ENCODE results near the gene POLG. TPM values are rescaled to one million over a fixed set of nuclear protein-coding genes. Genes with fewer than 3 reads are reported as not detected.

Gene POLG
- total and polyA plus RNA-seq, 8 donors = 22.7 to 172 (median 54.7) TPM

DNA sequence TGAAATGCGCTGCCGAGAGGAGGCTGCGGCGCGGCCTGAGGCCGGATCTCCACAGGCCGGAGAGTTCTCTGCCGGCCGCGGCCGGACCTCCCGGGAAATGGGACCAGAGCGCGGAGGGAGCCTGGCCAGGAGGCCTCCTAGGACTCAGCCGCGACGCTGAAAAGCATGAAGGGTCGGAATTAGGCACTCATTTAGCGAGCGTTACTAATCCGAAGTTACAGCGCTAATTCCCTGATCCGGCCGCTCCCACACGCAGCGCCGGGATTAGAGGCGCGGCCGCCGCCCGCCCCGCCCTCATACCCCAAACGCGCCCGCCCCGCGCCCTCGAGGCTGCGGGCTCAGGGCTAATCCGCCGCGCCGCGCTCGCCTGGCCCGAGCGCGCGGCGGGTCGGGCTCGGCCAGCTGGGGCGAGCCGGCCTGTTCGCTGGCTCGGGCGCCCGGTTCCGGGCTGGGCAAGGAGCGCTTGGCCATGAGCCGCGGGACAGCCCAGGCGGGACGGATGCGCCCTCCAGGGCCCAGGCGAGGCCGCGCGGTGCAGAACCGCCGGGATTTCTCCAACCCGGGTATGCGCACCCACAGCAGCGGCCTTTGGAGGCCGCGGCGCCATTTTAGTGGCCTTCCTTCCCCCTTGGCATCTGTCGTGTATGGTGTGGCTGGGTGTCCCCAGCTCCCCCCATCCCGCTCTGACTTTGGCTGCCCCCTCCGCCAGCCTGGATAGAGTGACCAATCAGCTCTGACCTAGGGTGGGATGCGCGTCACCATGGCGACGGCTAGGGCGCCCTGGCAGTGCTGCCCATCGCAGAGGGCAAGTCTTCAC, 36.8 kb upstream of the POLG start:
- intact Hi-C loops (cut with DNase I; ENCODE audit: low total_unique reads) = no loop called here
- Histone ChIP-seq H3K9me3 (no peaks in the 10 kb centered on the region), H3K27ac (no peak overlapping the region), H3K4me1 (peaks cover 19 to 36% (median 23%) of the 10 kb centered on the region in 4 donors), H3K4me3 (peak overlapping the region; percentile 16 to 43 (median 32)), H3K36me3 (no peaks in the 10 kb centered on the region), H3K27me3 (peaks cover 47 to 100% (median 92%) of the 10 kb centered on the region in 3 donors)
- no peak for DNase-seq
- TF ChIP-seq POLR2AphosphoS5 (IDR thresholded peaks at IDR 0.05) = no peak
- 1 to 4% (median 3%) methylated on average over 49 to 87 of the region's 87 CpGs for WGBS, 5 donors

- Histone ChIP-seq H3K27ac (no peak overlapping the region), H3K4me3 (peak overlapping the region; percentile 16 to 43 (median 32)), H3K9me3 (no peaks in the 10 kb centered on the region), H3K4me1 (peaks cover 19 to 36% (median 23%) of the 10 kb centered on the region in 4 donors), H3K27me3 (peaks cover 53 to 100% (median 95%) of the 10 kb centered on the region in 3 donors), H3K36me3 (no peaks in the 10 kb centered on the region)
- intact Hi-C loops (cut with DNase I; ENCODE audit: low total_unique reads) = no loop called here
- 2 to 6% (median 3%) methylated on average over 11 of the region's 11 CpGs for WGBS, 5 donors
- no peak for DNase-seq
- TF ChIP-seq EP300 (IDR thresholded peaks at IDR 0.05) (no peak), POLR2AphosphoS5 (IDR thresholded peaks at IDR 0.05) (no peak), POLR2A (IDR thresholded peaks at IDR 0.05) (no peak)
- TF ChIP-seq, protein P1, sequence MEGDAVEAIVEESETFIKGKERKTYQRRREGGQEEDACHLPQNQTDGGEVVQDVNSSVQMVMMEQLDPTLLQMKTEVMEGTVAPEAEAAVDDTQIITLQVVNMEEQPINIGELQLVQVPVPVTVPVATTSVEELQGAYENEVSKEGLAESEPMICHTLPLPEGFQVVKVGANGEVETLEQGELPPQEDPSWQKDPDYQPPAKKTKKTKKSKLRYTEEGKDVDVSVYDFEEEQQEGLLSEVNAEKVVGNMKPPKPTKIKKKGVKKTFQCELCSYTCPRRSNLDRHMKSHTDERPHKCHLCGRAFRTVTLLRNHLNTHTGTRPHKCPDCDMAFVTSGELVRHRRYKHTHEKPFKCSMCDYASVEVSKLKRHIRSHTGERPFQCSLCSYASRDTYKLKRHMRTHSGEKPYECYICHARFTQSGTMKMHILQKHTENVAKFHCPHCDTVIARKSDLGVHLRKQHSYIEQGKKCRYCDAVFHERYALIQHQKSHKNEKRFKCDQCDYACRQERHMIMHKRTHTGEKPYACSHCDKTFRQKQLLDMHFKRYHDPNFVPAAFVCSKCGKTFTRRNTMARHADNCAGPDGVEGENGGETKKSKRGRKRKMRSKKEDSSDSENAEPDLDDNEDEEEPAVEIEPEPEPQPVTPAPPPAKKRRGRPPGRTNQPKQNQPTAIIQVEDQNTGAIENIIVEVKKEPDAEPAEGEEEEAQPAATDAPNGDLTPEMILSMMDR (IDR thresholded peaks at IDR 0.05) = no peak
These were observed 36.3 kb upstream of the POLG start for GRCh38 chr15:89370978-89371227.

DNA sequence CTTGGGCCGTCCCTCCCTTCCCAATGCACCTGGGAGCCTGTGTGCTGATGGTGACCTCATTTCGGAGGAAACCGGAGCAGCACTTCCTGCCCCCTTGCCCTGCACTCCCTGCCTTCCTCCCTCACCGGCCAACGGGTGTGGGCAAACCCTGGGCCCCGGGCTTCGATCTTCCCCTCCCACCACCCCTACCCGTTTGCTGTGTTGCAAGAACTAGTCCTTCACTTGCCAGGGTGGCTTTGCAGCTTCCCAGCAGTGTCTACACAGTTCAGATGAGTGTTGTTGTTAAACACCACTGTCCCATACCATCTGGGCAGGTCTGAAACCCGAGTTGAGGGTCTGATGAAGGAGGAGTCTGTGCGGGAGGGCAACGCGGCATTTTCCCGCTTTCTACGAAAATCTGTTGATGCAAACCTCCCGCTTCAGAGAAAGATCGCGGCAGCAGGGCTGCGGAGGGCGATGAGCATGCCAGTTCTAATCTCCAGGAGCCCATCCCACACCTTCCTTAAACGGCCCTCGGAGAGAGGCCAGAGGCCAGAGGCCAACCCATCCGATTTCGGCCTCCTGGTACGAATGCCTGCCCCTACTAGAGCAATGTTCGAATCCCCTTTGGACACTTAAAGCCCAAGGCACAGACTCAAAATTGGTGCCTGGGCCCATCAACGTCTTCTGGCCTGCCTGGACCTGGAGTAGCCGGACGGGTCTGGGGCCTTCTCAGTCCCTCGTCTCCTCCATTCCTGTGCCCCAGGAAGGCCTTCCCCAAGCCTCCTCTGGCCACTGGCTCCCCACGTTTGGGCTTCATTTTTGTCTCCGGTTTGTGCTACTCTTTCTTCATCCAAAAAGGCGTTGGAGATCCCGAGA, 35.7 kb upstream of the POLG start:
- H3K9me3 ChIP-seq = no peaks in the 10 kb centered on the region
- H3K4me3 ChIP-seq = peak overlapping the region in 1 of 4 donors; percentile 43
- H3K36me3 ChIP-seq = no peaks in the 10 kb centered on the region
- H3K4me1 ChIP-seq = peaks cover 19 to 36% (median 23%) of the 10 kb centered on the region in 4 donors
- peaks cover 58 to 100% (median 95%) of the 10 kb centered on the region in 3 donors for H3K27me3 ChIP-seq
- no peak overlapping the region for H3K27ac ChIP-seq
- intact Hi-C loops (cut with DNase I; ENCODE audit: low total_unique reads) = no loop called here
- TF ChIP-seq POLR2AphosphoS5 (IDR thresholded peaks at IDR 0.05) (no peak), POLR2A (IDR thresholded peaks at IDR 0.05) (no peak), EP300 (IDR thresholded peaks at IDR 0.05) (no peak)
- TF ChIP-seq, protein P1 (IDR thresholded peaks at IDR 0.05) = no peak
- no peak for DNase-seq
- 5 to 8% (median 8%) methylated on average over 29 to 33 of the region's 33 CpGs for WGBS, 5 donors

DNA sequence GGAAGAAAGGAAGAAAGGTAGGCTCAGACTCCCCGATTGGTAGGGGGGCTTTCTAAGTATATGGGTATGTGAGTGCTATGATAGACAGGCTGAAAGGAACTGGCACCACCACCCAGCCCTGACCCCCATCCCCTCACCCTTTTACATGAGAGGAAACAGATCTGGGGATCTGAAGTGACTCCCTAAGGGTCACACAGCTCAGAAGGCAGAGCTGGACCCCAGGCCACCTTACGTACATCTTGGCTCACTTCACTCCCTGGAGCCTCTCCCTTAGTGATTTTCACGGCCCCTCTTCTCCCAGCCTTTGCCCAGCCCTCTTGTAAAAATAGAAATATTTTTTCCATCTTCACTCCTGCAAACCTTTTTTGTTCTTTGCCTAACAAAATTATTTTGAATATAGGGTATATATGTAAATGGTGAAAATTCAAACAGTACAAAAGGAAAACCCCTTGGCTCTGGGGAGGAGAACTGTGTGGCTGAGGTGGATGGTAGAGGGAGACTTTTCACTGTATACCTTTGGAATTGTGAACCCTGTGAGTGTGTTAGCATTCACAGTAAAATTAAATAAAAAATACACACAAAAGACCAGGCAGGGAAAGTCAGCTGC, 34.8 kb upstream of the POLG start:
- Histone ChIP-seq H3K27ac (no peak overlapping the region), H3K27me3 (peaks cover 65 to 100% (median 95%) of the 10 kb centered on the region in 3 donors), H3K4me3 (no peak overlapping the region), H3K9me3 (no peaks in the 10 kb centered on the region), H3K36me3 (no peaks in the 10 kb centered on the region), H3K4me1 (peaks cover 19 to 36% (median 23%) of the 10 kb centered on the region in 4 donors)
- no peak for TF ChIP-seq POLR2A (IDR thresholded peaks at IDR 0.05)
- no peak for TF ChIP-seq EP300 (IDR thresholded peaks at IDR 0.05)
- TF ChIP-seq, protein P1 (IDR thresholded peaks at IDR 0.05) = no peak
- TF ChIP-seq POLR2AphosphoS5 (IDR thresholded peaks at IDR 0.05) = no peak
- intact Hi-C loops (cut with DNase I; ENCODE audit: low total_unique reads) = no loop called here
- DNase-seq = no peak
- WGBS, 5 donors = 11 to 20% (median 18%) methylated on average over 3 of the region's 3 CpGs

Data from stomach (tissue), 9 donors.